RWPE1 (cell line): ENCODE results near the gene RBFOX2.
"Not testable (repeated sequence)": the region's sequence is repeated elsewhere in the genome, so short reads cannot be mapped to it uniquely, and the experiment has no call there.

Experiments
- CTCF ChIA-PET: fragments of 350-600 bp; sonication (Branson Sonifier 250); formaldehyde crosslinking; extraction: SDS; loops from one replicate; lab custom pipeline; 2021; lab: Yijun Ruan, JAX
- POLR2A ChIA-PET: fragments of 400-600 bp; formaldehyde crosslinking; extraction: SDS; loops from one replicate; lab custom pipeline; 2020; ENCODE audit warnings: antibody characterized with exemption; ENCODE audit not compliant: low non-redundant PET; lab: Yijun Ruan, JAX
- DNase-seq: peaks from one replicate; pipeline ENCODE4 v3.0.0; 2012; ENCODE audit warnings: low spot score
- H3K27ac ChIP-seq: fragments of 450-650 bp; 2 replicates; pipeline ENCODE4 v1.5.1; 2017
- CTCF ChIP-seq: fragments of 450-650 bp; conservative IDR thresholded peaks from 2 replicates; pipeline ENCODE4 v1.5.1; 2017; ENCODE audit warnings: low read depth, mild to moderate bottlenecking

Gene RBFOX2

GRCh38 chr22:36028646-36029405 is at the start of gene RBFOX2:
Gene RBFOX2 (minus strand): TSS chr22:36028824. CDS start chr22:36028425, 399 bp downstream.
- TF ChIP-seq CTCF, result no peak
- H3K27ac ChIP-seq, result peak within 1 kb of the TSS; percentile 89
- ChIA-PET CTCF (interaction anchor here (1.9 kb wide), 1 partner anchor 37 kb away, joined by 13 read pairs; no protein-coding TSS in a partner anchor), POLR2A (interaction anchor here (0.7 to 0.9 kb wide), 2 partner anchors 37 to 727 kb away, joined by 3 to 5 read pairs; no protein-coding TSS in a partner anchor)
- DNase-seq, result peak; percentile 94

- no peak for TF ChIP-seq CTCF
- POLR2A ChIA-PET, result no interaction called here
- no peak for DNase-seq
- CTCF ChIA-PET, result interaction anchor here (3.9 kb wide), 1 partner anchor 12 kb away, joined by 20 read pairs; no protein-coding TSS in a partner anchor
- H3K27ac ChIP-seq, result no peak overlapping the region
These were observed 48.6 kb upstream of the RBFOX2 start for GRCh38 chr22:36077271-36077670.

- no peak for TF ChIP-seq CTCF
- DNase-seq, result no peak
- POLR2A ChIA-PET, result no interaction called here
These were observed 47.1 kb upstream of the RBFOX2 start for GRCh38 chr22:36075724-36076123.

GRCh38 chr22:36075230-36075629 is 46.6 kb upstream of the RBFOX2 start:
- ChIA-PET POLR2A (no interaction called here), CTCF (interaction anchor here (0.6 to 3.9 kb wide), 2 partner anchors 10 to 39 kb away, joined by 3 to 20 read pairs; no protein-coding TSS in a partner anchor)
- DNase-seq, result no peak

More at GRCh38 chr22:36075724-36076123, 47.1 kb upstream of the RBFOX2 start:
- CTCF ChIA-PET, result interaction anchor here (0.6 to 3.9 kb wide), 2 partner anchors 10 to 39 kb away, joined by 3 to 20 read pairs; no protein-coding TSS in a partner anchor
- no peak overlapping the region for H3K27ac ChIP-seq

GRCh38 chr22:36073476-36073875 is 44.9 kb upstream of the RBFOX2 start:
- POLR2A ChIA-PET, result no interaction called here
- no peak for DNase-seq
- H3K27ac ChIP-seq, result no peak overlapping the region
- CTCF ChIA-PET, result no interaction called here
- no peak for TF ChIP-seq CTCF

More at GRCh38 chr22:36075230-36075629, 46.6 kb upstream of the RBFOX2 start:
- no peak overlapping the region for H3K27ac ChIP-seq
- no peak for TF ChIP-seq CTCF

- POLR2A ChIA-PET, DNase-seq, H3K27ac ChIP-seq: not testable (repeated sequence)
- CTCF ChIA-PET, result interaction anchor here (0.6 kb wide), 1 partner anchor 21 kb away, joined by 3 read pairs; no protein-coding TSS in a partner anchor
These were observed 42.0 kb upstream of the RBFOX2 start for GRCh38 chr22:36070645-36071044.

- H3K27ac ChIP-seq, result no peak overlapping the region
- no peak for TF ChIP-seq CTCF
- CTCF ChIA-PET, result no interaction called here
- DNase-seq, result no peak
- POLR2A ChIA-PET, result no interaction called here
These were observed 40.7 kb upstream of the RBFOX2 start for GRCh38 chr22:36069368-36069767.
